OCI-LY7 (cell line): ENCODE data around the gene SKA1. TPM values are rescaled to one million over a fixed set of nuclear protein-coding genes. Genes with fewer than 3 reads are reported as not detected.

ENCODE experiments used
- BruUV-seq: library from RNA; stranded (reverse); fragments of 400-500 nt; replicated peaks from 2 replicates; lab custom pipeline; 2021; lab: Mats Ljungman, UMichigan
- CTCF ChIA-PET: fragments of 300-600 bp; sonication (Branson Sonifier 250); formaldehyde crosslinking; loops from one replicate; lab custom pipeline; 2022; ENCODE audit warnings: antibody characterized with exemption; ENCODE audit not compliant: unreplicated experiment; lab: Charles Lee
- POLR2A ChIA-PET: fragments of 300-600 bp; sonication (Branson Sonifier 250); formaldehyde crosslinking; loops from one replicate; lab custom pipeline; 2022; ENCODE audit warnings: antibody characterized with exemption; lab: Charles Lee
- DNase-seq: peaks from one replicate; pipeline ENCODE4 v3.0.0-alpha.2; 2015; ENCODE audit warnings: low spot score
- H2AFZ ChIP-seq: fragments of 200-600 bp; sonication (generic), shearing (Covaris generic); 2 replicates; pipeline ENCODE4 v1.6.1; 2014; ENCODE audit warnings: mild to moderate bottlenecking, antibody characterized with exemption, low read length, moderate library complexity
- H3K27ac ChIP-seq: fragments of 200-600 bp; sonication (generic); 2 replicates; pipeline ENCODE4 v1.5.1; 2014; ENCODE audit warnings: mixed run types, low read depth, mild to moderate bottlenecking, moderate library complexity, low read length, inconsistent platforms; ENCODE audit not compliant: poor library complexity, severe bottlenecking
- H3K36me3 ChIP-seq: fragments of 200-600 bp; sonication (generic); 2 replicates; pipeline ENCODE4 v1.6.1; 2014; ENCODE audit warnings: mild to moderate bottlenecking, antibody characterized with exemption, low read length, moderate library complexity, mixed read lengths; ENCODE audit not compliant: insufficient read depth
- H3K4me1 ChIP-seq: fragments of 200-600 bp; sonication (generic); 2 replicates; pipeline ENCODE4 v1.5.1; 2014; ENCODE audit warnings: mild to moderate bottlenecking, low read length; ENCODE audit not compliant: insufficient read depth, poor library complexity, severe bottlenecking
- H3K4me2 ChIP-seq: fragments of 200-600 bp; sonication (generic); 2 replicates; pipeline ENCODE4 v1.6.1; 2014; ENCODE audit warnings: mild to moderate bottlenecking, low read length
- H3K4me3 ChIP-seq: fragments of 200-600 bp; sonication (generic); 2 replicates; pipeline ENCODE4 v1.5.1; 2014; ENCODE audit warnings: mild to moderate bottlenecking, low read depth, low read length; ENCODE audit not compliant: poor library complexity, severe bottlenecking
- H3K79me2 ChIP-seq: fragments of 200-600 bp; sonication (generic); 2 replicates; pipeline ENCODE4 v1.6.1; 2016; ENCODE audit warnings: low read depth, mild to moderate bottlenecking, low read length, moderate library complexity, mixed read lengths; ENCODE audit not compliant: insufficient read depth
- H3K9me2 ChIP-seq: fragments of 200-600 bp; sonication (generic); 2 replicates; pipeline ENCODE4 v1.6.1; 2016; ENCODE audit warnings: mild to moderate bottlenecking, low read length, mixed read lengths; ENCODE audit not compliant: insufficient read depth
- H3K9me3 ChIP-seq: fragments of 200-600 bp; sonication (generic); 2 replicates; pipeline ENCODE4 v1.6.1; 2014; ENCODE audit warnings: mild to moderate bottlenecking, mixed run types, low read length, mixed read lengths
- H4K20me1 ChIP-seq: fragments of 200-600 bp; sonication (generic); 2 replicates; pipeline ENCODE4 v1.6.1; 2014; ENCODE audit warnings: mild to moderate bottlenecking, antibody characterized with exemption, low read length, moderate library complexity, mixed read lengths; ENCODE audit not compliant: insufficient read depth
- EZH2phosphoT487 ChIP-seq: fragments of 200-600 bp; sonication (generic); IDR thresholded peaks from 2 replicates; pipeline ENCODE4 v1.6.1; 2018; ENCODE audit warnings: low read depth, borderline replicate concordance, mild to moderate bottlenecking, mixed run types, antibody characterized with exemption, low read length, moderate library complexity, mixed read lengths
- intact Hi-C: fragments of 100-400 bp; cut with micrococcal nuclease; formaldehyde crosslinking; loops from one replicate; pipeline ENCODE4 v1.10.0; 2022; ENCODE audit not compliant: unreplicated experiment
- total RNA-seq, 2 experiments: library from RNA; depleted of rRNA in 1 of 2; stranded (reverse); fragments of >200 nt in 1 of 2; shearing (Covaris generic) in 1 of 2; gene quantifications; 2 replicates each; pipeline ENCODE4 v1.2.3, GENCODE V29; 2014 to 2022
- TF ChIP-seq, protein P1 (sequence below): fragments of 200-600 bp; sonication (generic); conservative IDR thresholded peaks from 2 replicates; pipeline ENCODE4 v1.5.1; 2014; ENCODE audit warnings: mild to moderate bottlenecking, antibody characterized with exemption, low read length, moderate library complexity, mixed read lengths

The SKA1 gene
- total RNA-seq, 2 experiments from 2014 or later: 28.8 to 29.2 TPM

DNA sequence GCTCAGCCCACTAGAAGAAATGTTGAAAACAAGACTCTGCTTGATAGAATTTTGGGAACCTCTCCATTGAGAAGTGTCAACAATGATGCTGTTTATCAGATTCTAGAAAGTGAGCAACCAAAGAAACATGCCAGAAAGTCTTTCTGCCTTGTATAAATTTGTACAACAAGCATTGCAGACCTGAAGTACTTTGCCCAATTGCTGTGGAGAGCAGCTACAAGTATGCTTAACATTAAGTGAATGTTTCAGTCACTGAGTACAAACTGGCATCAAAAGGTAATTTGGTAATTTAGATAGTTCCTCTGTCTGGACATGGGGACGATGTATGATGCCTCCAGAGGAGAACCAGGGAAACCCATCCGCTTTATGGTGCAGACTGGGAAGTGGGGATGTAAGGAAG, 33.4 kb upstream of the SKA1 start:
- no peaks in the 10 kb centered on the region for H3K9me2 ChIP-seq
- no peak overlapping the region for H2AFZ ChIP-seq
- TF ChIP-seq EZH2phosphoT487: no peak
- TF ChIP-seq, protein P1, sequence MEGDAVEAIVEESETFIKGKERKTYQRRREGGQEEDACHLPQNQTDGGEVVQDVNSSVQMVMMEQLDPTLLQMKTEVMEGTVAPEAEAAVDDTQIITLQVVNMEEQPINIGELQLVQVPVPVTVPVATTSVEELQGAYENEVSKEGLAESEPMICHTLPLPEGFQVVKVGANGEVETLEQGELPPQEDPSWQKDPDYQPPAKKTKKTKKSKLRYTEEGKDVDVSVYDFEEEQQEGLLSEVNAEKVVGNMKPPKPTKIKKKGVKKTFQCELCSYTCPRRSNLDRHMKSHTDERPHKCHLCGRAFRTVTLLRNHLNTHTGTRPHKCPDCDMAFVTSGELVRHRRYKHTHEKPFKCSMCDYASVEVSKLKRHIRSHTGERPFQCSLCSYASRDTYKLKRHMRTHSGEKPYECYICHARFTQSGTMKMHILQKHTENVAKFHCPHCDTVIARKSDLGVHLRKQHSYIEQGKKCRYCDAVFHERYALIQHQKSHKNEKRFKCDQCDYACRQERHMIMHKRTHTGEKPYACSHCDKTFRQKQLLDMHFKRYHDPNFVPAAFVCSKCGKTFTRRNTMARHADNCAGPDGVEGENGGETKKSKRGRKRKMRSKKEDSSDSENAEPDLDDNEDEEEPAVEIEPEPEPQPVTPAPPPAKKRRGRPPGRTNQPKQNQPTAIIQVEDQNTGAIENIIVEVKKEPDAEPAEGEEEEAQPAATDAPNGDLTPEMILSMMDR: no peak
- no peak overlapping the region for H3K4me3 ChIP-seq
- H4K20me1 ChIP-seq: no peaks in the 10 kb centered on the region
- H3K9me3 ChIP-seq: no peaks in the 10 kb centered on the region
- no peaks in the 10 kb centered on the region for H3K79me2 ChIP-seq
- no peaks in the 10 kb centered on the region for H3K36me3 ChIP-seq
- no peak overlapping the region for H3K4me2 ChIP-seq
- ChIA-PET CTCF (no interaction called here), POLR2A (interaction anchor here (1.0 kb wide), 1 partner anchor 21 kb away, joined by 3 read pairs; no protein-coding TSS in a partner anchor)
- no peaks in the 10 kb centered on the region for H3K4me1 ChIP-seq
- intact Hi-C loops: no loop called here
- no TSS peak for BruUV-seq
- no peak overlapping the region for H3K27ac ChIP-seq
- DNase-seq: no peak

DNA sequence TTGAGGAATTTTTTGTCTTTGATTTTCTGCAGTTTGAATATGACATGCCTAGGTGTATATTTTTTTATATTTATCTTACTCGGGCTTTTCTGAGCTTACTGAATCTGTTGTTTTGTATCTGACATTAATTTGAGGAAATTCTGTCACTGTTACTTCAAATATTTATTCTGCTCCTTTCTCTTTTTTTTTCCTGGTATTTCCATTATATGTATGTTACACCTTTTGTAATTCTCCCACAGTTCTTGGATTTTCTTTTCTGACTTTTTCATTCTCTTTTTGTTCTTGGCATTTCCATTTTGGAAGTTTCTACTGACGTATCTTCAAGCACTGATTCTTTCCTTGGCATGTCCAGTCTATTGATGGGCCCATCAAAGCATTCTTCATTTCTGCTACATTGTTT, 24.1 kb upstream of the SKA1 start:
- H2AFZ ChIP-seq: no peak overlapping the region
- intact Hi-C loops: no loop called here
- no peak for DNase-seq
- BruUV-seq: no TSS peak
- H3K9me3 ChIP-seq: no peaks in the 10 kb centered on the region
- CTCF ChIA-PET: no interaction called here
- no peak overlapping the region for H3K4me2 ChIP-seq
- no peaks in the 10 kb centered on the region for H3K79me2 ChIP-seq
- no peaks in the 10 kb centered on the region for H3K36me3 ChIP-seq
- no peak overlapping the region for H3K4me3 ChIP-seq
- no peak overlapping the region for H3K27ac ChIP-seq
- POLR2A ChIA-PET: no interaction called here
- no peaks in the 10 kb centered on the region for H4K20me1 ChIP-seq
- TF ChIP-seq, protein P1: no peak
- TF ChIP-seq EZH2phosphoT487: no peak
- no peaks in the 10 kb centered on the region for H3K9me2 ChIP-seq
- H3K4me1 ChIP-seq: peaks cover 1% of the 10 kb centered on the region
